ENCODE data around the gene MSL2.

DNA sequence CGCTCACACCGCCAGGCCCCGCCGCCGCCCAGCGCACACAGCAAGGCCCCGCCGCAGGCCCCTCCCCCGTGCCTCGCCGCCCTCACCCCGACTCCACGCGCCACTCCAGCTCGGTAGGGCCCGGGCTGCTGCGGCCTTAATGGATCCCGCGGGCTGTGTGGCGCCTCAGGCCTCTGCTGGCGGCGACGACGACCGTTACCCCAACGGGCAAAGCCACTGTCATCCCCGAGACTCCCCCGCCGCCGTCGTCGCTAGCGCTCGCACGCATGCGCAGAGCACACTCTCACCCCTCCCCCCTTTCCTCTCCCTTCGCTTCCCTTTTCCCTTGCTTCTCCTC, at the start of gene MSL2:
- TF ChIP-seq, protein P1, sequence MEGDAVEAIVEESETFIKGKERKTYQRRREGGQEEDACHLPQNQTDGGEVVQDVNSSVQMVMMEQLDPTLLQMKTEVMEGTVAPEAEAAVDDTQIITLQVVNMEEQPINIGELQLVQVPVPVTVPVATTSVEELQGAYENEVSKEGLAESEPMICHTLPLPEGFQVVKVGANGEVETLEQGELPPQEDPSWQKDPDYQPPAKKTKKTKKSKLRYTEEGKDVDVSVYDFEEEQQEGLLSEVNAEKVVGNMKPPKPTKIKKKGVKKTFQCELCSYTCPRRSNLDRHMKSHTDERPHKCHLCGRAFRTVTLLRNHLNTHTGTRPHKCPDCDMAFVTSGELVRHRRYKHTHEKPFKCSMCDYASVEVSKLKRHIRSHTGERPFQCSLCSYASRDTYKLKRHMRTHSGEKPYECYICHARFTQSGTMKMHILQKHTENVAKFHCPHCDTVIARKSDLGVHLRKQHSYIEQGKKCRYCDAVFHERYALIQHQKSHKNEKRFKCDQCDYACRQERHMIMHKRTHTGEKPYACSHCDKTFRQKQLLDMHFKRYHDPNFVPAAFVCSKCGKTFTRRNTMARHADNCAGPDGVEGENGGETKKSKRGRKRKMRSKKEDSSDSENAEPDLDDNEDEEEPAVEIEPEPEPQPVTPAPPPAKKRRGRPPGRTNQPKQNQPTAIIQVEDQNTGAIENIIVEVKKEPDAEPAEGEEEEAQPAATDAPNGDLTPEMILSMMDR (IDR thresholded peaks at IDR 0.05; ENCODE audit: low read length), result no peak
- no peak for TF ChIP-seq EZH2 (IDR thresholded peaks at IDR 0.05; ENCODE audit: borderline replicate concordance, low read length)

All from OCI-LY1 (cell line).